GM18868 (cell line): Measurements from ENCODE around the gene ATG4D.
"Not testable (repeated sequence)": the region's sequence is repeated elsewhere in the genome, so short reads cannot be mapped to it uniquely, and the experiment has no call there.

Experiments
- ATAC-seq: cut with Tn5 transposase; IDR thresholded peaks from one replicate; pipeline ENCODE4 v1.9.1; 2021; ENCODE audit warnings: mild to moderate bottlenecking, moderate library complexity; ENCODE audit not compliant: unreplicated experiment

The ATG4D gene

DNA sequence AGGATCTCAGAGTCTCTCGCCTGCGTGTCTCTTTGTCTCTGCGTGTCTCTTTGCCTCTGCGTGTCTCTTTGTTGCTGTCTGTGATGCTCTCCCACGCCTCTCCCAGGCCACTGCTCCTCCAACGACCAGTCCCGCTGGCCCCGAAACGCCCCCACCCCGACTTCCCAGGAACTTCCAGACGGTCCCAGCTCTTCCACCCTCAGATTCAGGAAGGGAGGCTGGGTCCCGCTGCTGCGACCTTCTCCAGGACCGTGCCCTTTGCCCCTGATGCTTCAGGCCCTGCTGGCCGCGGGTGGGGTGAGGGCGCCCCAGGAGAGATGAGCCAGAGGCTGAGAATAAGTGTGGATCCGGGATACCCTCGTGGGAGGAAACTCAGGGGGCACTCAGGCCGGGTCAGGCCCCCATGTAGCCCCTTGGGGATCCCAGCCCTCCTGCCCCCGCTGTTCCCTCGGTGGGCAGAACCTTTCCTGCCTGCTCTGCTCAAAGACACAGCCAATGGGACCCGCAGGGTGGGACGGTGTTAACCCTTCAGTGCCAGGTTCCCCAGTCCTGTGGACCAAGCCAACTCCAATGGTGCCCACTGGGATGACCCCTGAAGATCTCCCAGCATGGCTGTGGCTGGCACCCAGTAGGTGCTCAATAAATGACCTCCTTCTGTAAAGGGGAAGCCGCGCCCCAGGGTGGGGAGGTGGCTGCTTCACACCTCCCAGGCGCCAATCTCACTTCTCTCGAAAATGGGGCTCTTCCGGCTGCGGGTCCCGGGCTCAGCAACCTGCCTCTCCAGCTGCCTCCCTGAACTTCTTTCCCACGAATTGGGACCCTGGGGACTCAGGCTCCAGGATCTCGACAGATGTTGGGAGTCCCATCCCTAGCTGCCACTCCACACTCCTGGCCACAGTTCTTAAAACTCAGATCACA is 25.0 kb upstream of the ATG4D start:
- no peak for ATAC-seq

GRCh38 chr19:10519421-10519820 is 24.3 kb upstream of the ATG4D start:
- no peak for ATAC-seq

DNA sequence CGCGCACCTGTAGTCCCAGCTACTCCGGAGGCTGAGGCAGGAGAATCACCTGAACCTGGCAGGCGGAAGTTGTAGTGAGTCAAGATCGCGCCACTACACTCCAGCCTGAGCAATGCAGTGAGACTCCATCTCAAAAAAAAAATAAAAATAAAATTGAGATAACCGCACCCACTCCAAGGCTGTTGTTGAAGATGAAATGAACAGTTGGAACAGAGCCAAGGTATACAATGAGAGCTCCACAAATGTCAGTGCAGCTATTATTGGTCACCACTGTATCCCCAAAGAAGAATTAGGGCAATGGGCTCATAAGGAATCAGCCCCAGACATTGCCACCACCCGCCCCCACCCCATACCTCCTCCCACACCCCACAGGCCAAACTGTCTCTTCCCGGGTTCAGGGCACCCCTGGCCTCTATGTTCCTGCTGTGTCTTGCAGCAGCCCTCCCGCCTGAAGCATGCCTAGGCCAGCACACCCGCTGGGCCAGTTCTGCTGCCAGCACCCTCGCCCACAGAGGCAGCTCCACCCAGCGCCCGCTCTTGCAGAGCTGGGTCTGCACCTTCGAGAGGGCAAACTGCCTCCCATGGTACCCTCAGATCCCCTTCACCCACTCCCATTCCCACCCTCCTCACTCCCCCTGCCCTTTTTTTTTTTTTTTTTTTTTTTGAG is 22.9 kb upstream of the ATG4D start:
- no peak for ATAC-seq

GRCh38 chr19:10521461-10522171 is 22.1 kb upstream of the ATG4D start:
- no peak for ATAC-seq

DNA sequence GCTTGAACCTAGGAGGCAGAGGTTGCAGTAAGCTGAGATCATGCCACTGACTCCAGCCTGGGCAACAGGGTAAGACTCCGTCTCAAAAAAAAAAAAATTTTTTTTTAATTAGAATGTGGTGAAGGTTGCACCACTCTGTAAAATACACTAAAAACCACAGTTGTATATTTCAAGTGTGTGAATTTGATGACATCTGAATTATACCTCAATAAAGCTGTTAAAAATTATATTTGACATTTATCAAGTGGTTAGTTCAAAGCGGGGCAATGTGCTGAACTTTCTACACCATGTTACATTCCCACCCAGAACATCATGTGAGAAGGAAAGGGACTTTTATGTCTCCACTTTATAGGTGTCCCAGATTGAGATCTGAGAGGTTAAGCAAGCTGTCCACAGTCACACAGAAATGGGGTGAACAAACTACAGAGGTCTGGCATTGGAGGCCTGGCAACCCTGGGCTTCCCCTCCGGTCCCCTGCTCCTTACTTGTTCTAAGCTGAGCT is 20.5 kb upstream of the ATG4D start:
- no peak for ATAC-seq

- ATAC-seq: no peak
Observed at GRCh38 chr19:10525636-10526035, 18.1 kb upstream of the ATG4D start.

DNA sequence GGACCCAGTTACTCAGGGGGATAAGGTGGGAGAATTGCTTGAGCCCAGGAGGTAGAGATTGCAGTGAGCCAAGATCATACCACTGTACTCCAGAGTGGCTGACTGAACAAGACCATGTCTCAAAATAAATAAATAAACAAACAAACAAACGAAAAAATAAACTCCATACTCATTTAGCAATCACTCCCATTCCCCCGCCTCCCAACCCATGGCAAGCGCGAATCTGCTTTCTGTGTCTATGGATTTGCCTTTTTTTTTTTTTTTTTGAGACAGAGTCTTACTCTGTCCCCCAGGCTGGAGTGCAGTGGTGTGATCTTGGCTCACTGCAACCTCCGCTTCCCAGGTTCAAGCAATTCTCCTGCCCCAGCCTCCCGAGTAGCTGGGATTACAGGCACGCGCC is 16.8 kb upstream of the ATG4D start:
- not testable (repeated sequence) for ATAC-seq

- ATAC-seq: no peak
Observed at GRCh38 chr19:10532457-10532856, 11.2 kb upstream of the ATG4D start.

GRCh38 chr19:10533646-10534386 is 9.9 kb upstream of the ATG4D start:
- no peak for ATAC-seq

GRCh38 chr19:10535613-10536012 is 8.1 kb upstream of the ATG4D start:
- no peak for ATAC-seq

DNA sequence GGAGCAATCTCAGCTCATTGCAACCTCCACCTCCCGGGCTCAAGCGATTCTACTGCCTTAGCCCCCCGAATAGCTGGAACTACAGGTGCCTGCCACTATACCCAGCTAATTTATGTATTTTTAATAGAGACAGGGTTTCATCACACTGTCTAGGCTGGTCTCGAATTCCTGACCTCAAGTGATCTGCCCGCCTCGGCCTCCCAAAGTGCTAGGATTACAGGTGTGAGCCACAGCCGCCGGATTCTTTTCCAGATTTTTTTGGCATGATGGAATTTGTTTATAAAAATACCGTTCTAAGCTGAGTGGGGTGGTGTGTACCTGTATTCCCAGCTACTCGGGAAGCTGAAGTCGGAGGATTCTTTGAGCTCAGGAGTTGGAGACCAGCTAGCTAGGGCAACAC is 6.0 kb upstream of the ATG4D start:
- ATAC-seq: no peak

- ATAC-seq: no peak
Observed at GRCh38 chr19:10538204-10538983, 5.3 kb upstream of the ATG4D start.

DNA sequence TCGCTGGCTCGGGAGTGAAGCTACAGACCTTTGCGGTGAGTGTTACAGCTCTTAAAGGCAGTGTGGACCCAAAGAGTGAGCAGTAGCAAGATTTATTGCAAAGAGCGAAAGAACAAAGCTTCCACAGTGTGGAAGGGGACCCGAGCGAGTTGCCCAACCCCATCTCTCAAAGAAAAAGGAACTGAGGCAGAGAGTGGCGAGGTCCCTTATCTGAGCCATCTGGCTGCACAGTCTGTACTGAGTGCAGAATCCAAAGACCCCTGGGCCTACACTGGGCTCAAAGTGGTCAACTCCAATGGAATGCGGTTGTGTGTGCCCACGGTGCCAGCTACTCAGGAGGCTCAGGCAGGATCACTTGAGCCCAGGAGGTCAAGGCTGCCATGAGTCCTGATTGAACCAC is 4.7 kb upstream of the ATG4D start:
- not testable (repeated sequence) for ATAC-seq

GRCh38 chr19:10543059-10543419 is 665 bp upstream of the ATG4D start:
- no peak for ATAC-seq

GRCh38 chr19:10544242-10544752 is 593 bp downstream of the ATG4D start:
- ATAC-seq: no peak

GRCh38 chr19:10544753-10545251 is 1.1 kb downstream of the ATG4D start:
- ATAC-seq: no peak

- ATAC-seq: no peak
Observed at GRCh38 chr19:10546817-10547216, 3.1 kb downstream of the ATG4D start.

DNA sequence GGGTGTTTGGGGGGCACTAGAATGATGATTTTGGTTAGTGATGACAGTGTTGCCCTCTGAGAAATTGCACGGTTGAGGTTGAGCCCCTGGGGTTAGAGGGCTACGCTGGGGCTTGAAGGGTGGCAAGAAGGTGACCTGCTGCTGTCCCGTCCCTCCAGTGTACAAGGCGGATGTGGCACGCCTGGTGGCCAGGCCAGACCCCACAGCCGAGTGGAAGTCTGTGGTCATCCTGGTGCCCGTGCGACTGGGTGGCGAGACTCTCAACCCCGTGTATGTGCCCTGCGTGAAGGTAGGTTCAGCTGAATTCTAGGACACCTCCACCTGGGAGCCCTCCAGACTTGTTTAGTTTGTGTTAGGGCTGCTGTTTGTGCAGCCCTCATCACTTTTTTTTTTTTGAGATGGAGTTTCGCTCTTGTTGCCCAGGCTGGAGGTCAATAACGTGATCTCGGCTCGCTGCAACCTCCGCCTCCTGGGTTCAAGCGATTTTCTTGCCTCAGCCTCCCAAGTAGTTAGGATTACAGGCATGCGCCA is 5.1 kb downstream of the ATG4D start:
- no peak for ATAC-seq

DNA sequence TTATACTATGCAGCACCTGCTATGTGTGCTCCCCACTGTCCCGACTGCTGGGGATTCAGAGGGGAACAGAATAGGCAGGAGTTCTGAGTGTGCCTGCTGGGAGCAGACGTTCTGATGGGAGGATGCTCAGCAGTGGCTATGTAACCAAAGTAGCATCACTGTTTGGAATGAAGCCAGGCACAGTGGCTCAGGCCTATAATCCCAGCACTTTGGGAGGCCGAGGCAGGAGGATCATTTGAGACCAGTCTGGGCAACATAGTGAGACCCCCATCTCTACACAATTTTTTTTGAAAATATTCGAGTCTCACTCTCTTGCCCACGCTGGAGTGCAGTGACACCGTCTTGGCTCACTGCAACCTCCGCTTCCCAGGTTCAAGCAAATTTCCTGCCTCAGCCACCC is 6.0 kb downstream of the ATG4D start:
- no peak for ATAC-seq
